A673 (cell line): ENCODE data around the gene UNC79. TPM values are rescaled to one million over a fixed set of nuclear protein-coding genes. Genes with fewer than 3 reads are reported as not detected.

Experiments used
- BruUV-seq: library from RNA; stranded (reverse); fragments of 400-500 nt; replicated peaks from 2 replicates; lab custom pipeline; 2021; lab: Mats Ljungman, UMichigan
- CTCF ChIA-PET: fragments of 300-600 bp; sonication (Branson Sonifier 250); formaldehyde crosslinking; loops from one replicate; lab custom pipeline; 2022; ENCODE audit warnings: antibody characterized with exemption; lab: Charles Lee
- POLR2A ChIA-PET: fragments of 300-600 bp; sonication (Branson Sonifier 250); formaldehyde crosslinking; loops from one replicate; lab custom pipeline; 2022; ENCODE audit warnings: antibody characterized with exemption; ENCODE audit not compliant: low non-redundant PET; lab: Charles Lee
- DNase-seq: peaks from one replicate; pipeline ENCODE4 v3.0.0-alpha.2; 2015; ENCODE audit warnings: low spot score
- H3K27ac ChIP-seq: fragments of 200-600 bp; sonication (generic); 2 replicates; pipeline ENCODE4 v1.5.1; 2016; ENCODE audit warnings: mixed run types, low read depth, mild to moderate bottlenecking, mixed read lengths, antibody characterized with exemption, low read length; ENCODE audit not compliant: poor library complexity, severe bottlenecking
- H3K27me3 ChIP-seq: fragments of 200-600 bp; sonication (generic); replicated peaks from 2 replicates; pipeline ENCODE4 v1.6.1; 2017; ENCODE audit warnings: mixed run types, low read depth, mild to moderate bottlenecking, mixed read lengths, antibody characterized with exemption, low read length; ENCODE audit not compliant: insufficient read depth, poor library complexity
- H3K36me3 ChIP-seq: fragments of 200-600 bp; sonication (generic); 2 replicates; pipeline ENCODE4 v1.6.1; 2016; ENCODE audit warnings: mixed run types, mild to moderate bottlenecking, mixed read lengths, antibody characterized with exemption, low read length; ENCODE audit not compliant: insufficient read depth, poor library complexity, severe bottlenecking
- H3K4me1 ChIP-seq: fragments of 200-600 bp; sonication (generic); 2 replicates; pipeline ENCODE4 v1.6.1; 2017; ENCODE audit warnings: mixed run types, mild to moderate bottlenecking, mixed read lengths, antibody characterized with exemption, low read length; ENCODE audit not compliant: insufficient read depth, poor library complexity, severe bottlenecking
- H3K4me3 ChIP-seq: fragments of 200-600 bp; sonication (generic); 2 replicates; pipeline ENCODE4 v1.5.1; 2016; ENCODE audit warnings: low read depth, mixed run types, mild to moderate bottlenecking, mixed read lengths, low read length; ENCODE audit not compliant: poor library complexity, severe bottlenecking
- H3K9me3 ChIP-seq: fragments of 200-600 bp; sonication (generic); 2 replicates; pipeline ENCODE4 v1.6.1; 2016; ENCODE audit warnings: mixed run types, low read depth, mild to moderate bottlenecking, mixed read lengths, antibody characterized with exemption, low read length; ENCODE audit not compliant: poor library complexity, severe bottlenecking
- EZH2 ChIP-seq: fragments of 200-600 bp; sonication (generic); IDR thresholded peaks from 2 replicates; pipeline ENCODE4 v1.6.1; 2017; ENCODE audit warnings: borderline replicate concordance, low read depth, mild to moderate bottlenecking, mixed read lengths, antibody characterized with exemption, low read length; ENCODE audit not compliant: poor library complexity, severe bottlenecking
- intact Hi-C: fragments of 100-400 bp; cut with micrococcal nuclease; formaldehyde crosslinking; loops from one replicate; pipeline ENCODE4 v1.10.0; 2022; ENCODE audit not compliant: unreplicated experiment
- total RNA-seq: library from RNA; stranded (reverse); gene quantifications from 2 replicates; pipeline ENCODE4 v1.2.3, GENCODE V29; 2021
- TF ChIP-seq, protein P1 (sequence below): fragments of 300-800, 200-600 bp; sonication (generic); conservative IDR thresholded peaks from 2 replicates; pipeline ENCODE4 v1.5.1; 2017; ENCODE audit warnings: low read depth, mild to moderate bottlenecking, antibody characterized with exemption, low read length, moderate library complexity, mixed read lengths

Gene UNC79
- total RNA-seq, 1 experiment from 2014 or later: 0.15 TPM

DNA sequence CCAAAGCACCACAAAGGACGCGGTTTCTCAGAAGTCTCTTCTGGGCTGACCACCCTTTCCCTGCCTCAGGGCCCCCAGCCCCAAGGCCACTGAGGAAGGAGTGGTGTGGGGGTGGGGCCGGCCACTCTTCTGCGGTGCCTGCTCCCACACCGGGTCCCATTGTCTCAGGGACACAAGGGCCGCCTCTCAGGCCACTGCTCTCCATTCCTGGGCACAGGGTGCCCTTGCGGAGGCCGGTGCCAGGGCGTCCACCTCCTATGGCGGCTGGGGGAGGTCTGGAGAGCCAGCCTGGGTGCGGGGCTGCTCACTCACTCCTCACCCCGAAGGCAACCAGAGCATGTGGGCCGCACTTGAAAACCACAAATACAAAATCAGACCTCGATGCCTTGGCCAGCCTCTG, 313.4 kb downstream of the UNC79 start:
- no peak for DNase-seq
- Histone ChIP-seq H3K27ac (no peak overlapping the region), H3K36me3 (no peaks in the 10 kb centered on the region), H3K9me3 (no peaks in the 10 kb centered on the region), H3K4me1 (no peaks in the 10 kb centered on the region), H3K27me3 (peaks cover 7% of the 10 kb centered on the region), H3K4me3 (no peak overlapping the region)
- no TSS peak for BruUV-seq
- ChIA-PET POLR2A (no interaction called here), CTCF (no interaction called here)
- intact Hi-C loops: no loop called here
- TF ChIP-seq EZH2: no peak
- TF ChIP-seq, protein P1, sequence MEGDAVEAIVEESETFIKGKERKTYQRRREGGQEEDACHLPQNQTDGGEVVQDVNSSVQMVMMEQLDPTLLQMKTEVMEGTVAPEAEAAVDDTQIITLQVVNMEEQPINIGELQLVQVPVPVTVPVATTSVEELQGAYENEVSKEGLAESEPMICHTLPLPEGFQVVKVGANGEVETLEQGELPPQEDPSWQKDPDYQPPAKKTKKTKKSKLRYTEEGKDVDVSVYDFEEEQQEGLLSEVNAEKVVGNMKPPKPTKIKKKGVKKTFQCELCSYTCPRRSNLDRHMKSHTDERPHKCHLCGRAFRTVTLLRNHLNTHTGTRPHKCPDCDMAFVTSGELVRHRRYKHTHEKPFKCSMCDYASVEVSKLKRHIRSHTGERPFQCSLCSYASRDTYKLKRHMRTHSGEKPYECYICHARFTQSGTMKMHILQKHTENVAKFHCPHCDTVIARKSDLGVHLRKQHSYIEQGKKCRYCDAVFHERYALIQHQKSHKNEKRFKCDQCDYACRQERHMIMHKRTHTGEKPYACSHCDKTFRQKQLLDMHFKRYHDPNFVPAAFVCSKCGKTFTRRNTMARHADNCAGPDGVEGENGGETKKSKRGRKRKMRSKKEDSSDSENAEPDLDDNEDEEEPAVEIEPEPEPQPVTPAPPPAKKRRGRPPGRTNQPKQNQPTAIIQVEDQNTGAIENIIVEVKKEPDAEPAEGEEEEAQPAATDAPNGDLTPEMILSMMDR: no peak

- Histone ChIP-seq H3K27me3 (peaks cover 7% of the 10 kb centered on the region), H3K4me1 (no peaks in the 10 kb centered on the region), H3K9me3 (no peaks in the 10 kb centered on the region), H3K4me3 (no peak overlapping the region), H3K36me3 (no peaks in the 10 kb centered on the region), H3K27ac (no peak overlapping the region)
- CTCF ChIA-PET: no interaction called here
- no peak for TF ChIP-seq EZH2
- TF ChIP-seq, protein P1: no peak
- intact Hi-C loops: no loop called here
- POLR2A ChIA-PET: no interaction called here
- no peak for DNase-seq
- BruUV-seq: no TSS peak
Measured at GRCh38 chr14:93744876-93745275, 314.1 kb downstream of the UNC79 start.

GRCh38 chr14:93745603-93746273, 315.0 kb downstream of the UNC79 start:
- intact Hi-C loops: no loop called here
- no TSS peak for BruUV-seq
- no peak overlapping the region for H3K27ac ChIP-seq
- peaks cover 3% of the 10 kb centered on the region for H3K27me3 ChIP-seq
- H3K4me1 ChIP-seq: no peaks in the 10 kb centered on the region
- TF ChIP-seq, protein P1: no peak
- no peak for TF ChIP-seq EZH2
- H3K36me3 ChIP-seq: no peaks in the 10 kb centered on the region
- POLR2A ChIA-PET: no interaction called here
- no peak overlapping the region for H3K4me3 ChIP-seq
- CTCF ChIA-PET: no interaction called here
- no peak for DNase-seq
- no peaks in the 10 kb centered on the region for H3K9me3 ChIP-seq
